Mammary epithelial cell (primary cell): ENCODE results near the gene MYH13.

Experiments
- EZH2 ChIP-seq: IDR thresholded peaks from 2 replicates; pipeline ENCODE4 v1.6.1; 2012; ENCODE audit warnings: low read length, inconsistent platforms, borderline replicate concordance
- TF ChIP-seq, protein P1 (sequence below), 2 donors: IDR thresholded peaks in 1 of 2; conservative IDR thresholded peaks in 1 of 2; 2 replicates each; pipeline ENCODE4 v1.5.1; 2011 to 2012; ENCODE audit warnings: inconsistent platforms in 2 of 2, low read length in 2 of 2, mild to moderate bottlenecking in 2 of 2, control low read depth in 1 of 2, low read depth in 1 of 2; ENCODE audit not compliant: insufficient read depth in 1 of 2; ENCODE audit errors: extremely low read depth in 1 of 2

DNA sequence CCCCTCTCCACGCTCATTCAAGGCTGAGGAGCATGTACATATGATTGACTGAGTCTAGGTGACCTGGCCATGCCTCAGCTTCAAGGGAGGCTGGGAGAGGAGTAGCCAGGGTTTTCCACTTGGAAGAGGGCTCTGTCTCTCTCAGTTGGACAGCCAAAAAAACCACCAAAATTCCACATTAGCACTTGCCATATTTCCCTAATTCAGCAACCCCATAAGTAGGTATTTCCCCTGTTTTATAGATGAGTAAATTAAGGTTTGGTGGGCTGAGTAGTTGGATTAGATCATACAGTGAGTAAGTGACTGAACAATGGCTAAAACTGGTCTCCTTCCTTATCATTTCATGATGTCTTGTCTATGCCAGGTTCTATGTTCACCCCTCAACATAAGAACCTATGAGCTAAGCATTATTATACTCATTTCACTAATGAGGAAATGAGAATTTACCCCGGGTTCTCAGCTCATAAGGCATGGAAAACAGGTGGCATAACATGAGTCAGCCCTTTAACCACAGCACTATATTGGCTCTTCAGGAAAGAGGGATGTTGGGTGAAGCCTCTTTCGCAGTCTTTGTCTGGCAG lies 106.4 kb downstream of the MYH13 start:
- TF ChIP-seq, protein P1, sequence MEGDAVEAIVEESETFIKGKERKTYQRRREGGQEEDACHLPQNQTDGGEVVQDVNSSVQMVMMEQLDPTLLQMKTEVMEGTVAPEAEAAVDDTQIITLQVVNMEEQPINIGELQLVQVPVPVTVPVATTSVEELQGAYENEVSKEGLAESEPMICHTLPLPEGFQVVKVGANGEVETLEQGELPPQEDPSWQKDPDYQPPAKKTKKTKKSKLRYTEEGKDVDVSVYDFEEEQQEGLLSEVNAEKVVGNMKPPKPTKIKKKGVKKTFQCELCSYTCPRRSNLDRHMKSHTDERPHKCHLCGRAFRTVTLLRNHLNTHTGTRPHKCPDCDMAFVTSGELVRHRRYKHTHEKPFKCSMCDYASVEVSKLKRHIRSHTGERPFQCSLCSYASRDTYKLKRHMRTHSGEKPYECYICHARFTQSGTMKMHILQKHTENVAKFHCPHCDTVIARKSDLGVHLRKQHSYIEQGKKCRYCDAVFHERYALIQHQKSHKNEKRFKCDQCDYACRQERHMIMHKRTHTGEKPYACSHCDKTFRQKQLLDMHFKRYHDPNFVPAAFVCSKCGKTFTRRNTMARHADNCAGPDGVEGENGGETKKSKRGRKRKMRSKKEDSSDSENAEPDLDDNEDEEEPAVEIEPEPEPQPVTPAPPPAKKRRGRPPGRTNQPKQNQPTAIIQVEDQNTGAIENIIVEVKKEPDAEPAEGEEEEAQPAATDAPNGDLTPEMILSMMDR (conservative IDR thresholded peaks at IDR 0.05 in 1 of 2, IDR thresholded peaks at IDR 0.05 in 1 of 2; ENCODE audit: extremely low read depth in 1 of 2, insufficient read depth in 1 of 2, low read depth in 1 of 2, low read length in 2 of 2), result no peak
- no peak for TF ChIP-seq EZH2
